Activated T-helper 1 cell treated with anti-CD3 and anti-CD28 coated beads, Interleukin-2, amount 50 U/mL, for 16 hours (primary cell): ENCODE results near the gene GPR158.
"Not testable (repeated sequence)": the region's sequence is repeated elsewhere in the genome, so short reads cannot be mapped to it uniquely, and the experiment has no call there.

ENCODE experiments used
- DNase-seq, 2 donors: peaks; one replicate each; pipeline ENCODE4 v3.0.0-alpha.2; 2020; ENCODE audit warnings: low read depth in 1 of 2, low spot score in 1 of 2

The GPR158 gene

DNA sequence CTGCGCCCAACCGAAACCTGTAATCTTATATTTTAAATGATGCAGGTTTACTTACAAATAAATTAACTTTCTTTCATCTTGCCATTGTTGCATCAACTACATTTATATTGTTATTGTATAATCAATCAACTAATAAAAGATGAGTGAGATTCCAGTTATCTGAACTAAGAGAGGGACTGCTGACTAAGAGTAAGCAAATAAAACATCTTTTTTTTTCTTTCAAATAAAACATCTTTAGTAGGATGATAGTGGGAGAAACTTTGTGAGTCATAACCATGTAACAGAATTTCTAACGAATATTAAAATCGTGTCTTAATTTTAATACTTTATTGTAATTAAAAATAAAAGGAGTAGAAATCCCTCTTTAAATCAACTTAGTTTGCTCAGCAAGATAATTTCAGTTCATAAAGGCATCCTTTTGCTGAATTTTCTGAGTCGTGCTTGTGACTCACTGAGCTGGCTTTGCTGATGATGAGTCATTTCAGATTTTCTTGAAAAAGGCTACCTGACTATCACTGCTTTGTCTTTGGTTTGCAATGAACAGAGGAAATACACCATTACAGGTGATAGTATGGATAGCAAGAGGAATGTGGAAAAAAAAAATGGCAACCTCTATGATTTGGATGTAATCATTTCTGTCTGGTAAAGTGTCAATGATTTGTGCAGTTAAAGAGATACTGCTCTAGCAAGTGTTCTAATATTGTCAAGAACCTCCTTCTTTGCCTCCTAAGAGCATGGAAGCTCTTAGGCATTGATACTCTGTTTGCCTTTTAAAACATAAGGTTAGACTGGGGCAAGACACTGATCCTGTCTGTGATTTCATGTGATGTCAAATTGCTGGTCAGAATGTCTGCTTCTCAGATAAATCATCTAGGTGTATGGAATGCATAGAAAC lies 119.5 kb downstream of the GPR158 start:
- DNase-seq = no peak

DNA sequence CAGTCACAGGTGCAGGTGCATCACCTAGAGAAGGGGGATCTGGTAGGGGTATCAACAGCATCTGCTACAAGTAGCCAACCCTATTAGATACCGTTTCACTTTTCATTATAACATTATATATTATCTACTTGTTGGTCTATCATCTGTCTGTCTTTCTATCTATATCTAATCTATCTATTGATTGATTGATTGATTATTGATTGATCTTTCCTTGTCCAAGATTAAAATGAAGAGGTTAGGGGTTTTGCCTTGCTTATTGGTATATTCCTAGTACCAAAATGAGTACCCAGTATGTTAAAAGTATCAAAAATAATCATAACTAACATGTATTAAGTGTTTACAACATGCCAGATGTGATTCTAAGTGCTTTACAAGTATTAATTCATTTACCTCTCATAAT lies 121.5 kb downstream of the GPR158 start:
- DNase-seq = no peak

DNA sequence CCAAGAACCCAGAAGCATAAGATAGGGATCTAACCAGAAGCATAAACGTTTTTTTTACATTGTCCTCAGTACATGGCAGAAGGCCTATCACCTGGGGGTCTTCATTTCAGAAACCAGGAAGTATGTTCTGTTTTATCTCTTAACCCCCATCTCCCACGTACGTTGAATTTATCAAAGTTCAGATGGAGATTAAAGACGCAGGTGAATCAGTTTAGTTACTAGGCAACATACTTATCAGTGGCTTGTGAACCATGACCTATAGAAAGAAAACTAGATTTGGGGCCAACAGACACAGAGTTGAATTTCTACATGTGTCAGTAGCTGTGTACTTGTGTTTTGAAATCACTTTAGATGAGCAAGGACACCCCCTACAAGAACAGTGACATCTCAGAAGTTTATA lies 122.7 kb downstream of the GPR158 start:
- DNase-seq = no peak

DNA sequence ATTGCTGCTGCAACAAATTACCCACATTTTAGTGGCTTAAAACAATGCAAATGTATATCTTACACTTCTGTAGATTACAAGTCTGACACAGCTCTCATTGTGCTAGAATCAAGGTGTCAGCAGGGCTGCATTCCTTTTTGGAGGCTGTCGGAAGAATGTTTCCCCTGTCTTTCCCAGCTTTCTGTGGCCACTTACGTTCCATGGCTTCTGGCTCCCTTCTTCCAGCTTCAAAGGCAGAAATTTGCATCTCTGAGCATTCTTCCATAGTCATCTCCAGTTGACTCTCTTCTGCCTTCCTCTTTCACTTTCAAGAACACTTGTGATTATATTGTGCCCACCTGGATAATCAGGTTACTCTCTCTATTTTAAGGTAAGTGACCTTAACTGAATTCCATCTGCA lies 125.3 kb downstream of the GPR158 start:
- no peak for DNase-seq

DNA sequence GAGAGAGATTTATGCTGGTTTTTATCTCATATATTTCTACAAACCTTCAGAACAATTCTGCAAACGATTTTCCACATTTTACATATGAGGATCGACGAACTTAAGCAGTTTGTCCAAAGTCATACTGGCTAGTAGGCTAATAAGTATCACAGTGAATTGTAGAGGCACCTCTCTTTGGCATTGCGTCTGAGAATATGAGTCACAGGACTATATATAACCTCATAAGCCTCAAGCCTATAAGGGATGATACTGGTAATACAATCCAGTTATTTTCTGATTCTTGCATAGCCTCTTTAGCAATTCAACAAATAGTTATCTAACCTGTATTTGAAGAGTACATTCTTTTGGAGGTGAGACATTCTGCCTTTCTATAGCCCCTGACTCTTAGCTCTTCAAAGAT lies 129.8 kb downstream of the GPR158 start:
- DNase-seq = no peak

DNA sequence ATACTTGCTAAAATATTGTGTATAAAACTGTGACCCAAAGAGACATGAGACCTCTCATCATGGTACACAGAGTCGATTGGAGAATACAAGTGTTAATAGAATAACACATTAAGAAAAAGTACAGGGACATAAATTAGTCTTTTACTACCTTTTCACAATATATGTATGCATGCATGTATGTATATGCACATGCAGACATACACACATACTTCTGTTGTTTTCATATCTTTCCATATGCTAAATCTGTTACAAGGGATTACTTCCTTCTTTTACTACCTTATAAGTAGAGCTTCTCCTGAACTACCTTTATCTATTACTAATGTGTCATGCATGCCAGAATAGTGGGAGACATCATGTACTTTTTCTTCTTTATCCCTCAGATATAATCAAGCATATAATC lies 131.6 kb downstream of the GPR158 start:
- no peak for DNase-seq

DNA sequence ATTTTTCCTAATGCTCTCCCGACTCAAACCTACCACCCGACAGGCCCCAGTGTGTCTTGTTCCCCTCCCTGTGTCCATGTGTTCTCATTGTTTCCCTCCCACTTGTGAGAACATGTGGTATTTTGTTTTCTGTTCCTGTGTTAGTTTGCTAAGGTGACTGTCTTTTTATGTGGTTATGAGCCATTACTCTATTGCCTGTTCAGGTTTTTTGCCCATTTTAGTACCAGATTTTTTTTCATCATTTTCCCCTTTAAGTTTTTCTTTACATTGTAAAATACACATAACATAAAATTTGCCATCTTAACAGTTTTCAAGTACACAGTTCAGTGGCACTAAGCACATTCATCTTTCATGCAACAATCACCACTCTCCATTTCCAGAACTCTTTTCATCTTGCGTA lies 133.5 kb downstream of the GPR158 start:
- no peak for DNase-seq

DNA sequence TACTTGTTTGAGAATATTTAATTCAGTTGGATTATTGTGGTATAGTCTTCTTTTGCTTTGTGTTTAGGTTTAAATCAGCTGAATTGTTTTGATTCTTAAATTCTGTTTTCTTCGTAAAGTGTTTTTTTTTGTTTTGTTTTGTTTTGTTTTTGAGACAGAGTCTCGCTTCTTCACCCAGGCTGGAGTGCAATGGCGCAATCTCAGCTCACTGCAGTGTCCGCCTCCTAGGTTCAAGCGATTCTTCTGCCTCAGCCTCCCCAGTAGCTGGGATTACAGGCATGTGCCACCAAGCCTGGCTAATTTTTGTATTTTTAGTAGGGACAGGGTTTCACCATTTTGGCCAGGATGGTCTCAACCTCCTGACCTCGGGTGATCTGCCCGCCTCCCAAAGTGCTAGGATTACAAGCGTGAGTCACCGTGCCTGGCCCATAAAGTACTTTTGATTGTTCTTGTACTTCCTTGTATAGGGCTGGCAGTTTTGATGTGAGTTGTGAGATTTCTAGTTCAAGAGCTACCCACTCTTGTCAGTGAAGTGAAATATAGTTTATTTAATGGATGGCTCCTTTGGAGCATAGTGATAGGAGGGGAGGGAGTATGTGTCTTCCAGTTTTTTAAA lies 142.9 kb downstream of the GPR158 start:
- not testable (repeated sequence) for DNase-seq

DNA sequence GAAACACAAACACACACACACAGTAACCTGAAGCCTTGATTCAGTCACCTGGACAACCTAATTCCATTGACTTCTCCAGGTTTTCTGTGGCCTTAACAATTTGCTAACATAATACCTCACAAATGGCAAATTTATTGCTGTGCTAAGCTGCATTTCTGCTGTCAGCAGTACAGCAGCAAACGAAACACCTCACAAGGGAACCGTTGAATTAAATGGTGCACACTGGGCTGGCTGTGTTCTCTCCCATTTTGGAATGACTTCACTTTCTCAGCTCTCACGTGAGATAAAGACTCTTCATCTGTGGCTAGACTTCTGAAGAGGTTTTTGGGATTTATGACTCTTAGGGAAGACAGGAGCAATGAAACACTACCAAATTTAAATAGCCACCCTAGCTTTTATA lies 152.5 kb downstream of the GPR158 start:
- no peak for DNase-seq

DNA sequence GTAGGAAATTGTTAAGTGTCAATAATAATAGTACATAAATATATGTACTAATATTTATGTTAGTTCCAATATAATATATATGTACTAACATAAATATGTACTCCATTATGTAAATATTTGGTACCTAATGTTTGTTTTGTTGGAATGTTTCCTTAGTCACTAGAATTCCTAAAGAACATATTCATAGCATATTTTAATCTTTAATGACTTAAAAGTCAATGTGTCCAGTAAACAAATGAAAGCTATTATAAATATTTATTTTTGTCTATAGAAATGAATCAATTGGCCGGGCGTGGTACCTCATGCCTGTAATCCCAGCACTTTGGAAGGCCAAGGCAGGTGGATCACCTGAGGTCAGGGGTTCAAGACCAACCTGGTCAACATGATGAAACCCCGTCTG lies 153.6 kb downstream of the GPR158 start:
- no peak for DNase-seq

DNA sequence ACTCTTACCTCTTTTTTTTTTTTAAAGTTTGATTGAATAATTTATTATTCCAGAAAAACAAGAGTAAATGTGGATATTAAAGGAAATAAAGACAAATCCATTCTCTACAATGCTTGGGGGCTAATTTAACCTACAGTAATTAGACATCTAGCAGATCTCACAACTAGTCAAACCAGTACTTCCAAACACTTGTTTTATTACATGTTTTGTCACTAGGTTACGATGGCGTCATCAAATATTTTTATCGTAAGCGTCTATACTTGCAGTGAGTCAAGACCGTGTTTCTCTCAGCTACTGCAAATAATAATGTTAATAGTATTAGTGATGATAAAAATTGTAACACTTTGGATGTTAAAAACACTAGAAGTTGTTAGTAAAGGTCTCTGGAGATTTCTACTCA lies 154.8 kb downstream of the GPR158 start:
- not testable (repeated sequence) for DNase-seq

DNA sequence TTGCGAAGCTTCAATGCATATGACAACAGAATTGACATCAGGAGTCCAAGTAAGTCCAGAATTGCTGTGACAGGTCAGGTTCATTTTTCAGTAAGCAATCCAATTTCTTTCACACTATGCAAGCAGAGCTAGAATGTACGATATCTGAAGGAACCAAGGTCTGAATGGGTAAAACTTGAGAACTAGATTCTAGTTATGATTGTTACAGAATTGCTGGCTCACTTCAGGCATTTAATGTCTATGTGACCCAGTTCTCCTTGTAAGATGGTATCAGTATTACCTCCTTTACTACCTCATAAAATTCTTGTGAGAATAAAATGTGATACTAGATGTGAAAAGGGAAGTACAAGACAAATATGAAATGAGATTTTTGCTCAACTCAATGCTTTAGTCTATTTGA lies 159.6 kb downstream of the GPR158 start:
- no peak for DNase-seq

DNA sequence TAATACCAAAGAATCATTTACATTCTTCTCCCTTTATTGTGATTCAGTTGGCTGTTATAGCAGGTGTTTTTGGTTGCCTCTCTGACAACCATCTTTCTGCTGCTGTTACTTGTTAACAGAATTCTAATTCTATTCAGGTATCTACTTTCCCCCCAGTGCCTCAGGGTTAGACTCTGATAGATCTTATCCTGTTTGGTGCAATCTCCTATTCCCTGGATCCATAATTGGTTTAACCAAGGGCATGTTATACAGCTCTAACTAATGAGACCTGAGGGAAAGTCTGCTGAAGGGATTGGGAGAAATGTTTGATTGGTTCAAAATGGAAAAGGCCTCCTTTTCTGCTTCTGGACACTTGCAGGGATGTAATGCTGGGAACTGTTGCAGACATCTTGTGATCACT lies 161.5 kb downstream of the GPR158 start:
- no peak for DNase-seq

DNA sequence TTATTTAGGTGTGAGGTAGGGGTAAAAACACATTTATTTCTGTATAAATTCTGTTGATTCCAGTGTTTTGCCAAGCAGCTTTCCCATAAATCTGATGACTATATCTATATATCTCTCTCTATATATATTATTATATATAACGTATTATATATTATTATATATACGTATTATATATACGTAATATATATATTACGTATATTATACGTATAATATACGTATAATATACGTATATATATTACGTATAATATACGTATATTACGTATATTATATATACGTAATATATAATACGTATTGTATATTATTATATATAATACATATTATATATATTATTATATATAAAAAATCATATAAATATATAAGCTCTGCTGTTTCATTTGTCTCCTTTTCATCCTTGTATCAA lies 163.5 kb downstream of the GPR158 start:
- DNase-seq = no peak

DNA sequence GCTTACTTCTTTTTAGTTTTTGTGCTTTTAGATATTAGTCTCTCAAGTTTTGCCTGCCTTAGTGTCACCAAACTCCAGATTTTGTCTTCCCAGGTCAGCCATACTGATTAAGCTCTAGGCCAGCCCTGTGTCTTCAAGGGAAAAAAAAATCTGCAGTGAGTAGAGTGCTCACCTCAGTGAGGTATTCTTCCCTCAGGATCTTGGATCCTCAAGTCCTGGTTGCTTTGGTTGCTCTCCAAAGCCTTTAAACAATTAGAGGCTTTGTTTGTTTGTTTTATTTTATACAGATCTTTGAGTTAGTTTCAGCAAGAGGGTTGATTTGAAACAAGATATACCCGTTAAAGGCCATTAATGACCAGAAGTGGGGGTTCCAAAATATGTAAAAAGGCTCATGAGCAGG lies 165.2 kb downstream of the GPR158 start:
- no peak for DNase-seq

DNA sequence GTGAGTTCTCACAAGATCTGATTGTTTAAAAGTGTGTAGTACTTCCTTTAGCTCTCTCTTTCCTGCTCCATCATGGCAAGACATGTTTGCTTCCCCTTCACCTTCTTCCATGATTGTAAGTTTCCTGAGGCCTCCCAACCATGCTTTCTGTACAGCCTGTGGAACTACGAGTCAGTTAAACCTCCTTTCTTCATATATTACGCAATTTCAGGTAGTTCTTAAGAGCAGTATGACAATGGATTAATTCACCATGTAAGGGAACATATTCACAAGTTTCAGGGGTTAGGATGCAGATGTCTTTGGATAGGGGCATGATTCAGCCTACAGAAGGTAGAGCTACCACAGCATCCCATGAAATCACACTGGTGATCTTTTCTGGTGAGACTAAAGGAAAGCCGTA lies 174.7 kb downstream of the GPR158 start:
- no peak for DNase-seq

DNA sequence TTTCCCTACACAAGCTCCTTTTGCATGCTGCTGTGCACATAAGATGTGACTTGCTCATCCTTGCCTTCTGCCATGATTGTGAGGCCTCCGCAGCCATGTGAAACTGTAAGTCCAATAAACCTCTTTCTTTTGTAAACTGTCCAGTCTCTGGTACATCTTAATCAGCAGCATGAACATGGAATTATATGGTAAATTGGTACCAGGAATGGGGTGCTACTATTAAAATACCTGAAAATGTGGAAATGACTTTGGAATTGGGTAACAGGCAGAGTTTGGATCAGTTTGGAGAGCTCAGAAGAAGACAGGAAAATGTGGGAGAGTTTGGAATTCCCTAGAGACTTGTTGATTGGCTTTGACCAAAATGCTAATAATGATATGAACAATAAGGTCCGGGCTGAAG lies 181.8 kb downstream of the GPR158 start:
- DNase-seq = no peak

DNA sequence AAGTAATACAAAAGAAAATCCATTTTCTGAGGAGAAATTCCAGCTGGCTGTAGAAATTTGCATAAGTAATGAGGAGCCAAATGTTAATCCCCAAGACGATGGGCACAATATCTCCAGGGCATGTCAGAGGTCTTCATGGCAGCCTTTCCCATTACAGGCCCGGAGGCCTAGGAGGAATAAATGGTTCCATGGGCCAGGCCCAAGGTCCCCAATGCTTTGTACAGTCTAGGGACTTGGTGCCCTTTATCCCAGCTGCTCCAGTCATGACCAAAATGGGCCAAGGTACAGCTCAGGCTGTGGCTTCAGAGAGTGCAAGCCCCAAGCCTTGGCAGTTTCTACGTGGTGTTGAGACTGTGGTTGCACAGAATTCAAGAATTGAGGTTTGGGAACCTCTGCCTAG lies 182.5 kb downstream of the GPR158 start:
- no peak for DNase-seq

DNA sequence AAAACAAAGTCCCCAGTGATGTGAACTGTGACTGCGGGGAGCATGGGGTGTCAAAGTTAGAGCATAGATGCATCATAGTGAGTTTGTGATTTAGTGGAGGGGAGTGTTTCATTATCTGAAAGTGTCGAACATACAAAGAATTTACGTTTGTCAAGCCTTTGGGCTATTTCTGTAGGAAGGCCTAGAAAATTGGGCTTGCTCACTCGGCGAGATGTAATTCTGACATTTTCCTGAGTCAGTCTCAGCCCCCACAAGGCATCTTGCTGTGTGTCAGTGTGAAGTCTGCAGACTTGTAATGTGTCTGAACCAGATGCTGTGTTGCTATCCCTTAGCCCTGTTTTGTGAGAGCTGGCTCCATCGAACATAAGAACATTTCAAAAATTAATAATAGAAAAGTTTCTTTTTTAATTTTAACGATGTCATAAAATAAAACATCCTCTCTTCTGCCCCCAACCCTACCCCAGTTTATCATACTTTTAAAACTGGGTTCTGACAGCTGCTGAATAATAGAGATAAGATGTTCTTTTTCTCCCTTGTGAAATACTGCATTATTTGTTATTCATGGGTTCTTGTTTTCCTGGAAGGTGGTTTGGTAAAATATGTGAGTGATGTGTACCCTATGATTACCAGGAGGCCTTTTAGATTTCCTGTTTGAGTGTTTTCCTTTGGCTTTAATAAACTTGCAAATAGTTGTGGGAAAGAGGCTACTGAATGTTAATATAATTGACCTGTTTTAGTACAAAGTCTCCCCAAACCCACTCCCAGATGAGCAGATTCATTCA lies 207.4 kb downstream of the GPR158 start:
- no peak for DNase-seq

DNA sequence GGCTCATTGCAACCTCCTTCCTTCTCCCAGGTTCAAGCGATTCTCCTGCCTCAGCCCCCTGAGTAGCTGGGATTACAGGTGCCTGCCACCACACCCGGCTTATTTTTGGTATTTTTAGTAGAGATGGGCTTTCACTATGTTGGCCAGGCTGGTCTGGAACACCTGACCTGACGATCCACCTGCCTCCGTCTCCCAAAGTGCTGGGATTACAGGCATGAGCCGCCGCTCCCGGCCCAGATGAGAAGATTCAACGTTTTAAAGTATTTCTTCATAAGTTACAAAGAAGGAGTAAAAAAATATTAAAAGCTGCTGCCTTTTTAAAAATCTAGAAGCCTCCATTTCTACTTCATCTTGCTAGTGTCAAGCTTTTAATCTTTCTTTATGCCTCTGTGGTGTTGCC lies 208.1 kb downstream of the GPR158 start:
- not testable (repeated sequence) for DNase-seq

DNA sequence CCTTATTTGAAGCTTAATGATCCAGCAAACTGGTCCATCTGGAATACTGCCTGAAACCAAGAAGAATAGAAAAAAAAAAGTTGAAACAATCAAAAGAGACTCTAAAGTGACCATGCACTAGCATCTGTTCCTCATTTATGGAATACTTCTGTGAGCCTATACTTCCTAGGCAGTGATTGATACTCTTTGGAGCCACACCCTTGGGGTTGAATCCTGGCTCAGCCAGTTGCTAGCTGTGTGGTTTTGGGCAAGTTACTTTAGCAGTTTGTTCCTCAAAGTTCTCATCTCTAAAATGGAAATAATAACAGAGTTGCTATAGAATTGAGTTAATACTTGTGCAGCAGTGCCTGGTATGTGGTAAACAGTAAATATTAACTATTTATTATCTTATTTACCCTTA lies 208.9 kb downstream of the GPR158 start:
- DNase-seq = no peak

DNA sequence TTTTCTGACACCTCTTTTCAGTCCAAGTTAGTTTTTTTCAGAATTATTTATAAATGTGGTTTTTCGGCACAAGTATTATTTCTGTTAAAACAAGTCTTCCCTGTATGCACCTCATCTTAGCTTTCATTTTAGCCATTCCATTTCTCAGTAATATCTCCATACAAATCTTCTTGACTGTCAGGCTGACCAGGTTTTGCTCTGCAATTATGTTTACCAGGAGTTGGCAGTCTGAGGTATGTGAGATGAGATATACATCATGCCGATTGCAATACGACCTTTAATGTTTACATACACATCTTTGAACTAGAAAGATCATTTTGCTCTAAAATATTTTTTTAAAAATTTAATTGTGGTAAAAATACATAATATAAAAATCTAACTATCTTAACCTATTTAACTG lies 209.8 kb downstream of the GPR158 start:
- no peak for DNase-seq
